Stimulated activated CD4-positive, alpha-beta T cell treated with anti-CD3 and anti-CD28 coated beads, TNF-alpha, amount 100 ng/mL, for 24 hours (primary cell): ENCODE measurements around the gene WLS.
"Not testable (repeated sequence)": the region's sequence is repeated elsewhere in the genome, so short reads cannot be mapped to it uniquely, and the experiment has no call there.

Source experiments
- DNase-seq, 3 experiments: peaks; one replicate each; pipeline ENCODE4 v3.0.0-alpha.2; 2020; ENCODE audit warnings: low read depth in 3 of 3

The WLS gene

DNA sequence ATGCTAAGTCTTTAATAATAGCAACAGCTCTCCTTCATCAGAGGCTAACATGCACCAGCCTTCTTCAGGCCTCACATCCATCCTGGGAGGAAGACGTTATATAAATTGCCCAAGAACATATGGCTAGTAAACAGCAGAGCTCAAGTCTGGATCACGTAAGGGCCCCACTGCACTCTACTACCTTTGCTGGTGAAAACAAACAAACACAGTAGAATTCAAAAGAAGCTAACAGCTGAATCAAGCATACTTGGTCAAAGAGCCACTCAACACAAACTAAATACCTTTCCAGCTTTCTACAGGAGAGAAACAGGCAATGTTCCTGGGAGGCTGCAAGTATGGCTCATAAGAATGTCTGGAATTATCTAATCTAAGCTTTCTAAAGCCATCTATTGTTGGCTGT, 66.0 kb downstream of the WLS start:
- no peak for DNase-seq

DNA sequence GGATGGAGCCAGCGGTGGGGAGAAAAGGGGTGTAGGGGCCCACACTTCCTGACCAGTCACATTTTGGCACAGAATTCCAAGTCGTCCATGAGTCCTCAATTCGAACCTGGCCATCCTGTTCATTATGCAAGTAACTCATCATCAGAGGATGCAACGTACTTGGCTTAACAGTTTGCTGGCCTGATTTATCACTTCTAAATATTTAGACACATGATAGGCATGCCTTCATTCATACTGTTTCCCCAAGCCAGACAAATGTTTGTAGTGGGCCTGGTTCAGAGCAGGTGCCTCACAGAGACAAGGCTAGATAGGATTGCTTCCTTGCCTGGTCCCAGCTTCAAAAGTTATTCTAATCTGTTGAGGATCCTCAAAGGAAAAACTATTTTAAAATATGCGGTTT, 66.7 kb downstream of the WLS start:
- DNase-seq: no peak

DNA sequence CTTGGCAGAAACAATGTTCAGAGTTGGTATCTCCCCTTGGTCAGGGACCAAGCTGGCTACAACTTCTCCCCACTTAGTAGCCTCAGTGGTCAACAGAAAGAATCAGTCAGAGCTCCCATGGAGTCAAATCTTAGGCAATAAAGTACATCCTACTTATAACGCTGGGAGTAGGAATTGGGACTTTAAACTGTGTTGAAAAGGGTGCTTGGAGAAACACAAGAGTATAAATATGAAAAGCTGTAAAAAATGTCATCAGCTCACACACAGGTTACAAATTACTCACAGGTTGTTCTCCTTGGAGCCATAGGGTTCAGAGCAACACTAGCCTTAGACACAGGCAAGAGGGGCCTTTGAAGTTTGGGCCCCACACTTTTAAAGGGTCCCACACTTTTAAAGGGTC, 67.4 kb downstream of the WLS start:
- no peak for DNase-seq

DNA sequence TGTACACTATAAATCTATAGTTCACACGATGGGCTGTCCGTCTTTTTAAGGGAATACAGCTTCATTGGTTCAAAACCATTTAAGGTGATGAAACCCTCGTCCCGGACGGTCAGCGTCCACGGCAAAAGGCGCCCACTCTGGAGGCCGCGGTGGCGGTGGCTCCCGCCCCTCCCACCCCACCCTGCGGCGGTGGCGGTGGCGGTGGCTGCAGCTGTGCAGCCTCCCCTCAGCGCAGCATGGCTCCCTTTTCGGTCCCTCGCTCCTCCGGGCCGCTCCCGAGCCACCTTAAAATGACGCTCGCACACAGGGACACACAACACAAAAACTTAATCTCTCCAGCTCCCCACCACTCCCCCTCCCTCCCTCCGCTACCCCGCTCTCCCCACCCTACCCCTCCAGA, 69.1 kb downstream of the WLS start:
- DNase-seq: no peak

DNA sequence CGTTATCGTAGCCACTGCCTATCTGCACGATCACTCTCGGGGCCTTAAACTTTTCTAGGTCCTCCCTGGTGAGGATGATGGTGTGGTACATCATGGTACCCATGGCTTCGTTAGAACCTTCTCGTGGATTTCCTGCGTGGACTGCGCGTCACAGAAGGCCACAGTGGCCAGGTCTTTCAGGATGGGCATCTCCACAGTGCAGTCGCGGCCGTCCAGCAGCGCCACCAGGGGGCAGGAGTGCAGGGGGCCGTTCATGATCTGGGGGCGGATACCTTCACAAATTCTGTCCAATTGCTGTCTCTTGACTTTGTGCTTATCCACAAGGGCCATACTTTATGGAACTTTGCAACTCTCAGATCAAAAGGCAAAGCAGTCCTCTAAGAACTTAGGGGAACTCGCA, 69.6 kb downstream of the WLS start:
- DNase-seq: no peak

DNA sequence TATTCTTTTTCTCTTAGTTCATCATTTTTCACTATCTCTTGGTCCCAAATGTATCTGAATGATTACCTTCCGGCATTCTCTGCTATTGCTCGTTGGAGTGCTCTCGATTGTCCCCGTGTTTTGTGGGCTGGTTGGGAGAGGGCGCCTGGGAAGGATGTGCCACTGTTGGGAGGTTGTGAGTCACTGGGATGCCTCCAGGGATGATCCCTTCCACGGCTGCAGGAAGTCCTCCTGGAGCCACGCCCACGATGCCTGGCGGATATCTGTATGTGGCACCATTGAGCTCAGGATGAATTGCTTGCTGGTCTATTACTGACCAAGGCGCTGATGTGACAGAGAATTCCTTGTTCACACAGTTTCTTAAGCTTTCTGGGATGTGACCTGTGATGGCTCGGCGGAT, 70.7 kb downstream of the WLS start:
- DNase-seq: not testable (repeated sequence)

DNA sequence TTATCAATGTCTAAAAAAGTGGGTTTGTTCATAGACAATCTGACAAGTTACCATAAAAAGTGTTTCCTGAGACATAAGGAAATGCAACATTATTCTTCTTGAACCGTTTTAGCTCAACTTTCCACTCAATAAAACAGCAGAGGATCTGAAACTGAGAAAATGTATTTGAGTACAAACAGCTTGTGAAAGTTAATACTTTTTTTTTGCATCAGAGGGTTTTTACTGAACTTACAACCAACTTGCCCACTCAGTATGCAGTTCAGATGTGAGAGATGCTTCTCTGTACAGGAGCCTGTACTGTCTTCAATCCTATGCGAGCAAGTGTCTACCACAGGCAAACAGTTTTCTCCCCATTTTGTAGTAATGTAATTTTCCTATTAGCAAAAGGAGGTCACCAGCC, 71.4 kb downstream of the WLS start:
- not testable (repeated sequence) for DNase-seq

DNA sequence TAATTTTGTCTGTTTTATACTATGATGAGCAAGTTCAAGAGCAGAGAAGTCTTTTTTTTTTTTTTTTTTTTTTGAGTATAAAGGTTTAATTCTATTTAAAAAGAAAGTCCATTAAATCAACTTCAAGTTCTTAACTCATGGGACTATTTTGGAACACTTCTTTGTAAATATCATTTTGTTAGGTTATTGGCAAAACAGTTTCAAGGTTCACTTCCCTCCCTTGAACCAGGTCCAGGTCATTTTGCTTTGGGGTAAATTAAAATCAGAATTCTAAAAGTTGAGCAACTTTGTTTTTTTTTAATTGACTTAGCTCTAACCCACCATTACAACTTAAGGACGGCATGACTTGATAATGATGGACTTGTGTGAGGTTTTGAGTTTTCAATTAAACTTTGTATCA, 72.3 kb downstream of the WLS start:
- no peak for DNase-seq

DNA sequence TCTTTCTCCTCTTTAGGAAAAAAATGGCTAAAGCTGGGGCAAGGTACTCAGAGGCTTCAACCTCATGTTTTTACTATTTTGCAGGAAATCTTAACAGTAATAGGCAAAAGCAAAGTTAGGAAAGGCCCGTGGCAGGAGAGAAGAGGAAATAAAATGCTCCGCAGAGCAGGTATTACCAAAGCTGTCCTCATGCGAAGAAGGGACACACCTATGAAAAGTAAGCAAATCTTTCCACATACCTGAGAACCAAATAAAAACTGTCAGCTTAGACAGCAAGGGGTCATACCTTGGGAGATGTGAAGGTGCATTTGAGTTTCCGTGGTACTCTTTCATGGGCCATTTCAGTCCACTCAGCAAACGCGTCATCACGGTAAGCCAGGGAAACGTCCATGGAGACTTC, 73.5 kb downstream of the WLS start:
- DNase-seq: no peak

DNA sequence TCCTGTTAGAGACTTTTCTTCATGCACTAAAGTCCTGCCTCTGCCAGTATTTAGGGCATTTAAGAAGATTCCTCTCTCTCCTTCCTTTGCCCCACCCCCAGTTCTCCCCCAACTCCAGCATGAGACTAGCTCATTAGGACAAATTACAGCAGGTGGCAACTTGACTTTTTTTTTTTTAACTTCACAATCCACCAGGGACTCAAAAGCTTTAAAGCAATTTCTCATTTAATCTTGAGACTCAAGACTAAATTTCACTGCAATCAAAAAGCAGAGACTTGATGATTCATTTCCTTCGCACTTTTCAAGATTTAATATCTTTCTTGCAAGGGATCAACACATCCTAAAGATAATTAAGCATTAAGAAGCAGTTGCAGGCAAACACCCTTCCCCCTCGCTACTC, 74.9 kb downstream of the WLS start:
- no peak for DNase-seq

DNA sequence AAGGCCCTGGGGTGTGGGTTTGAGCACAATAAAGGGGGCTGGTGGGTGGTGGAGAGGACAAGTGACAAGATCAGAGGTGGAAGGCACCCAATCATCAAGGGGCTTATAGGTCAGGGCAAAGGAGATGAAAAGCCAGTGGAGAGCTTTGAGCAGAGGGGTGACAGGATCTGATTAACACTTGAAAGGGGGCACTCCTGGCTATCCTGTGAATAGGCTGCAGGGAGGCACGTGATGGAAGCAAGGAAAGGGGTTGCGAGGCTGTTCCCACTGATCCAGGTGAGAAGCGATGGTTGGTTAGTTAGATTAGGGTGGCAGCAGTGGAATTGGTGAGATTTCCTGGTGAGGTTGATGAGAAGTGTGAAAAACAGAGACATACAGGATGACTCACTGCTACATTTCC, 80.6 kb downstream of the WLS start:
- DNase-seq: no peak

DNA sequence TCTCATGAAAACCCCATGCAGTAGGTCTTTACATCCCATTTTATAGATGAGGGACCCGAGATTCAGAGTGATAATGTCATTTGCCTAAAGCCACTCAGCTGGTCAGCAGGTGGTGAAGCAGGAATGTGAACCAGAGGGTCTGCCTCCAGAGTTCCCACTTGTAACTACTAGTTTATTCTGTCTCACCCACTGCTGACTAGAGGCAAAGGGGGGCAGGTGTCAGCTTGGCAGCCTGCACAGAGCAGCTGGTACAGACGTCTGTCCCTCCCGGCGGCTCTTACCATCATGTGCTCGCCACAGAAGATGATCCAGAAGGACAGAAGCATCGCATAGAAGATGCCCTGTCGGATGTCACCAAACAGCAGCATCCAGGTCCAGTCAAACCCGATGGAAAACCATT, 82.4 kb downstream of the WLS start:
- DNase-seq: no peak

DNA sequence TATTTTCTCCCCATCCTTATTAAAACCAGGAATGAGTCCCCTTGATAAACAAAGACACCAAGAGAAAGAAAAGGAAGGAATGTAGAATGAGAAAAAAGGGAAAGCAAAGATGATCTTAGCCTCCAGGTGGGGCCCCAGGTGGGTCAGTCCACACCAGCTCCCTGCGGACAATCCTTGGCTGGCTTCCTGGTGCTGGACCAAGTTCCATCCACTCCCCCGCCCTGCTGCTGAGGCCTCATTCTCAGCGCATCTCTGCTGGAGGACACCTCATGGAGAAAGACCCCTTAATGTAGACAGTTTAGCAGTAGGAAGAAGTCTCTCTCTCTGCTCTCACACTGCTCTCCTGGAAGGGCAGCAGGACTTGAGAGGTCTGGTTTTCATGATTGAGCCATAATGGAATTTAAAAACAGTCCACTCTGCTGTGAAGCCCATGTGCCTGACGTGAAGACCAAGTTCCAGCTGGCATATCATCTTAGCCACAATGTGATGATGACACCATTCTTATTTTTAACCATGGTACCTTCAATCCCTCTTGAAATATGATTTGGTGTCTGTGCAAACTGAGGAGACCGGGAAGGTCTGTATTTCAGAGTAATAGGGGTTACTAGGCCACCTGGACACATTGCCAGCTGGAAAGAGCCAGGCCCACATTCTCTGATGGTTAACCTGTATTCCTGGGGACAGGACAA, 83.1 kb downstream of the WLS start:
- no peak for DNase-seq

DNA sequence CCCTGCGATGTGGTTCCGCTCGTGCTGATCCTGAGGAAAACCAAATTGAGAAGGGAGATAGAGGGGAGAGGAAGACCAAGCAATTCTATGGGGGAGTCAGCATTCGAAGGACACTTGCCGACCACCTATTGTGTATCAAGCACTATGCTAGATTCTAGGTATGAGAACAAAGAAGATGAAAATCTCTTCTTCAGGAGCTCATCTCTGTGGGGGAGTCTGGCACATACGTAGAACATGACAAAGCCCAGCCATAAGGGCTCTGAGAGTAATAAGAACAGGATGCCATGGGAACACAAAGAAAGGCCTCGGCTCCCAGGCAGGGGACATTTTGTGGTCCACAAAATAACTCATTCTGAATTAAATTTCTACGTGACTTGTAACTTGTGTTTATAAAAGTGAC, 83.7 kb downstream of the WLS start:
- DNase-seq: no peak

DNA sequence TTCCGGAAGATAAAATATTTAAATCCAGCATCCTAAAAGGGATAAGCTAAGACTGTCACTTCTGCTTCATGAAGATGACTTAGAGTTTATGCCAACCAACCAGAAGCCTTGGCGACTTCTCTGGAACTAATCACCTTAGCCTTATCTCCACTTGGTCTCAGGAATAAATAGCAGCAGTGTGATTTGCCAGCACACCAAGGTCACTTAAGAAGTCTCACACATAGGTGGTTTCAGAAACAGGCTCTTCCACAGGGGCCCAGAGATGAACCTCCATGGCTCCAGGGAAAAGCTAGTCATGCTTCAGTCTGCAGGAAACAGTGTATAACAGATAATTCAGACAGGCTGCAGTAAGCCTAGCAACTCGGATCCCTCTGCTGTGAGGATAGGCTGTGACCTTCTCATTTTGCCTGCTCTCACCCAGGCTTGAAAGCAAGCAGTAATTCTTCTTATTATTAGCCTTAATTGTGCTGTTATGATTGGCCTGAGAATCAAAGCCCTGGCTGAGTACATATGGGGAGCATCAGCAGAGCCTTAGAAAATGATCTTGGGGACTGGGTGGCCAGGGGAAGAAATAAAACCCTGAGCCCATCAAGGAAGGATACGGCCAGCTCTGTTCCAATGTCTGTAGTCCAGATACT, 84.7 kb downstream of the WLS start:
- no peak for DNase-seq

DNA sequence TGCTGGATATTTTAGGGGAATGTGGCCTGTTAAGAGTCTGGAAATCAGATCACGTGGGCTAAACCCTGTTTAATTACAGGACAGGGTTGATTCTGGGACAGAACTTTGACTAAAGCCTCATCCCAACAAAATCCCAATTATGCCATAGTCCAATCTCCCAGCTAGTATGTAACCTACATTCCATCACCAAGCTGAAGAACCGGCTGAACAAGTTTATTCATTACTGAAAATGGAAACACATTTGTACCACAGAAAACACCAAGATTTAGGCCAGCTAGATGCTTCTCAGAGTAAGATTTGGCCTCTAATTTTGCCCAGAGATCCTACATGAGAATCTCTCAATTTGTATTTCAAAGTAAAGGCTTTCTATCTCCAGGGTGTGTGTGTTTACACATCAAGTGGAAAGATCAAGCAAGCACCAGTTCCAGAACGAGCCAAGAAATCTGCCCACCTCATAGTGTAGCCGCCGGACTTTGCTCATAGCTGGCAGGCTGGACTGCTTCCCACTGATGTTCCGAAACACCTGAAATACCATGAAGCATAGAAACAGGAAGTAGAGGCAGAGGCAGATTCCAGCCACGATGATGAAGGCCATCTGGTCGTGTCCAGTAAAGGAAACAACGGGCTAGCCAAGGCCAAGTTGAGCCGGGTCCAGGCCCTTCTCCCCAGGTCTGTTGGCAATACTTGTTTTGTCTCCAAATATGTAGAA, 86.8 kb downstream of the WLS start:
- no peak for DNase-seq

DNA sequence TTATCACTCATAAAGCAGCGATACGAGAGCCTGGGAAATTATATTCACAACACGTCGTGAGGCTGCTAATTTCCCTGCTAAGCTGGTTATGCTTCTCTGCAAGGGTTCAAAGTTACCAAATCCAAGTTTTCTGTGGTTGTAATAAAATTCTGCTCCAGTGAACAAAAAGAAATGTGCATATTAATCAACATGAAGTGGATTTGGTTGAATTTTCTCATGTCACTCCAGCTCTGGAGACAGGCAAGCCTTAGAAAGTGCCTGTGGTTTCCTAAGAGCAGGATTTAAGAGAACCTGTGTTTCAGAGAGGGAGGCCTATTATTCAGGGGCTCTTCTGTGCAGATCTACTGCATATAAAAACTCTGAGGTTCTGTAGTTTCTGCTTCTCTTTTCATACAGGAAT, 87.5 kb downstream of the WLS start:
- no peak for DNase-seq

DNA sequence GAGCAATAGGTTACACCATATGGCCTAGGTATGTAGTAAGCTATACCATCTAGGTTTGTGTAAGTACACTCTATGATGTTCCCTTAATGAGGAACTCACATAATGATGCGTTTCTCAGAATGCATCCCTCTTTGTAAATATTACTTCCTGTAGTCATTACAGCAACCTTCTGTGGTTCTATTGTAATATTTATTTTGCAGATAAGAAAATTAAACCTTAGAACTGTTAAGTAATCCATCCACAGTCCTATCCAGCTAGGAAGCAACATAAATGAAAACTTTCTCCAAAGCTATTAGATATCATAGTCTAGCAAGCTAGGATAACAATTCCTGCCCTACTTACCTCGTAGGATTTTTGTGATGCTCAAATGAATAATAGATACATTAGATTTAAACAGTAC, 88.7 kb downstream of the WLS start:
- DNase-seq: no peak

DNA sequence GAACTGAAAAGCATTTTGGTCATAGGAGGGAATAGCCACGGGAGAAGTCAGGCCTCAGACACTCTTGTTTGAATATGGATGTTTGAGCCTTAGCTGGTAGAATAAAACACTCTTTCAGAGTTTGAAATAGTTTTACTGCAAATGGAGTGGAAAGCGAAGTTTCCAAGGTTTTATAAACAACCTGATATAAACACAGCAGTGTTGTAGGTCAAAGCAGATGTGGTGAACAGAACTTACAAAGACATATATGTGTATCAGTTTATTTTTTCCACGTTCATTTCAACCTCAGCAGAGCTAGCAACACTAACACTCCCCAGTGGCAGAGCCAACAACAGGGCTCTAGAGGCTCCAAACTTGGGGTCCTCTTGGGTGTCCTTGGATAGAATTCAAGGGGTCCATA, 89.9 kb downstream of the WLS start:
- DNase-seq: no peak

DNA sequence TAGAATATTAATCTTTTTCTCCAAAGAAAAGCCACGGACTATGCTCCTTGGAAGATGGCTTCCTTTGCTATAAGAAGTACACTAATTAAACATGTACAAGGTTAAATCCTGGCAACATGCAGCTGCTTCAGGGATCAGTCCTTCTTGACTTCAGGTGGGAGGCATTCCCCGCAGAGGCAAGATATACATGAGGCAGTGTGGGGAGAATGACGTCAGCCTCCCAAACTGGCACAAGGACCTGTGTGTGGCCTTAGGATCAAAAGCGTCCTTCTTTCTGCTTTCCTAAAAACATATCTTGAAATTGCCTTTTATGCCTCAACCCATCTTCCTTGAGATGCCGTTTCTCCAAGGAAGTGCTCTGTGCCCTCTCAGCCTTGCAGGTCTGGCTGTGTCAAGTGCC, 90.3 kb downstream of the WLS start:
- no peak for DNase-seq

DNA sequence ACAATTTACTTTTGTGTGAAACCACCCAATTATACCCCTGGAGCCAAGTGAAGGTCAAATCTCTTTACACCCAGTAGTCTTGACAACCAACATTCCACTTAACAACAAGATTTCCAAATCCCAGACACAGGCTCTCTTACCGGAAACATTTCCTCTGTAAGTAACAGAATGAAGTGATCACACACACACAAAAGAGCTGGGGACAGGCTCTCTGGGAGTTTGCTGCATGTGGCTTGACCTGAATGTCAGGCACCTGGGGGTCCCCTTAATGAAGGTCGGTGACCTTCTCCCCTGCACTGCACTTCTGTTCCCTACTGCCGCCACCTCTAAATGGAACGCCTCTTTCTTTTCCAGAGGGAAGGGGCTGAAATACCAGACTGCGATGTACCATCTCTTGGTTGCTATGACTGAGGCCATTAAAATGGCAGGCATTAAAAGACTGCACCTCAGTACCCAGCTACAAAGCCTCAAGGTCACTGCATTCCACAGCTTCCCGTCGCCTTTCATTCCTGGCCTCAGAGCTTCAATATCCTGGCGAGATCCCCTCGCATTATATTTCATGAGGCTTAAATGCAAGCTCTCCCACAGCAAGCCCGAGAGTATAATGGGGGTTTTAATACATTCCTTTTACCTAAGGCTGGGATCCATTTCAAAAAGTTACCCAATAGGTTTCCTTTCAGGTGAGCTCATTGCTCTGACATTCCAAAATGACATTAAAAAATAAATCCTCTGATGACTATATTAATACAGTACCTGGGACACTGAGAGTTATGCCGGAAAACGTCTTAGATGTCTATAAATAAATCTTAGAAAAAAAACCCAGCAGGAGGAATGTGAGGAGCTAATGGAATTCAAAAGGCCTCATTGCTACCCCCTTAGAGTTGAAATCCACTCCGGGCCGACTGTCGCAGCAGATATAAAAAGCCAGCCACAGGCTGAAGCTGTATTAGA, 91.0 kb downstream of the WLS start:
- DNase-seq: no peak

DNA sequence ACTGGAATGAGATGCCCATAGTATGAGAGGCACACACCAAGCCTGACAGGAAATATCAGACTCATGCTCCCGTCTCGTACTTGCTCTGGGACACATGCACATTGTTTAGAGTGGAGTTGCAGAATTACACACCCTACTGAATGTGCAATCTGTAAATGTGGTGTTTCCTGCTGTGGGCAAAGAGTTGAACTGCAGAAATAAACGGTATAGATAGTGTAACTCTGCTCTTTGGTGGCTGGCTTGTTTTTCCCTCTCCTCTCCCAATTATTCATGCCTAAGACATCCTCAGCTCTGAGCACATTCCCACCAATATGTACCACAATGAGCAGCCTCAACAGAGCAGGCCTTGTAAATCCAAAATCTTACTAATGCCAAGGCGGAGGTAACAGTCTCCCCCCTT, 91.8 kb downstream of the WLS start:
- no peak for DNase-seq
